Chondrocyte (in vitro differentiated cells): Measurements from ENCODE around the gene ACSBG1. TPM values are rescaled to one million over a fixed set of nuclear protein-coding genes. Genes with fewer than 3 reads are reported as not detected.
A peak's percentile ranks its signal among the peaks of the same experiment; 100 is the strongest.

ENCODE experiments used
- DNase-seq: peaks from one replicate; pipeline ENCODE4 v3.0.0; 2021; ENCODE audit warnings: mixed read lengths, low spot score
- H3K27ac Mint-ChIP-seq: one replicate; pipeline ENCODE4 v1.8.0; 2021; ENCODE audit warnings: mild to moderate bottlenecking, moderate library complexity, mixed read lengths; ENCODE audit not compliant: unreplicated experiment
- H3K27me3 Mint-ChIP-seq: 2 replicates; pipeline ENCODE4 v1.8.0; 2021; ENCODE audit warnings: low read depth, mixed read lengths
- H3K36me3 Mint-ChIP-seq: 2 replicates; pipeline ENCODE4 v1.8.0; 2021; ENCODE audit warnings: low read depth, mixed read lengths
- H3K4me1 Mint-ChIP-seq: 2 replicates; pipeline ENCODE4 v1.8.0; 2021; ENCODE audit warnings: low read depth, mild to moderate bottlenecking, mixed read lengths
- H3K4me3 Mint-ChIP-seq: one replicate; pipeline ENCODE4 v1.8.0; 2021; ENCODE audit warnings: mild to moderate bottlenecking, moderate library complexity, mixed read lengths; ENCODE audit not compliant: unreplicated experiment
- H3K9me3 Mint-ChIP-seq: 2 replicates; pipeline ENCODE4 v1.8.0; 2021; ENCODE audit warnings: low read depth, mixed read lengths
- CTCF ChIP-seq: fragments of 200-600 bp; sonication (generic); IDR thresholded peaks from 2 replicates; pipeline ENCODE4 v1.5.0; 2021; ENCODE audit warnings: antibody characterized with exemption, mild to moderate bottlenecking, moderate library complexity
- total RNA-seq: library from RNA; stranded (reverse); gene quantifications from 3 replicates; pipeline ENCODE4 v1.2.1, GENCODE V29; 2021

ACSBG1 gene
- total RNA-seq, 1 donor from 2014 or later = not detected

- peaks cover 3% of the 10 kb centered on the region for H3K36me3 Mint-ChIP-seq
- H3K4me3 Mint-ChIP-seq = no peak overlapping the region
- no peak for TF ChIP-seq CTCF
- no peak for DNase-seq
- H3K9me3 Mint-ChIP-seq = peaks cover 2% of the 10 kb centered on the region
- no peak overlapping the region for H3K27ac Mint-ChIP-seq
- H3K27me3 Mint-ChIP-seq = peaks cover 8% of the 10 kb centered on the region
- no peaks in the 10 kb centered on the region for H3K4me1 Mint-ChIP-seq
Measured at GRCh38 chr15:78182336-78182700, 52.0 kb downstream of the ACSBG1 start.

- Mint-ChIP-seq H3K4me1 (no peaks in the 10 kb centered on the region), H3K4me3 (no peak overlapping the region), H3K36me3 (no peaks in the 10 kb centered on the region), H3K27me3 (no peaks in the 10 kb centered on the region), H3K9me3 (no peaks in the 10 kb centered on the region), H3K27ac (no peak overlapping the region)
- no peak for DNase-seq
- TF ChIP-seq CTCF = no peak
Measured at GRCh38 chr15:78179906-78180305, 54.5 kb downstream of the ACSBG1 start.

- H3K9me3 Mint-ChIP-seq = no peaks in the 10 kb centered on the region
- H3K27me3 Mint-ChIP-seq = no peaks in the 10 kb centered on the region
- DNase-seq = no peak
- no peak for TF ChIP-seq CTCF
- H3K4me1 Mint-ChIP-seq = no peaks in the 10 kb centered on the region
- H3K36me3 Mint-ChIP-seq = peaks cover 2% of the 10 kb centered on the region
- H3K27ac Mint-ChIP-seq = no peak overlapping the region
- H3K4me3 Mint-ChIP-seq = no peak overlapping the region
Measured at GRCh38 chr15:78179286-78179840, 55.0 kb downstream of the ACSBG1 start.

GRCh38 chr15:78178064-78178463 is 56.3 kb downstream of the ACSBG1 start:
- Mint-ChIP-seq H3K4me3 (no peak overlapping the region), H3K27ac (no peak overlapping the region), H3K4me1 (no peaks in the 10 kb centered on the region), H3K9me3 (no peaks in the 10 kb centered on the region), H3K27me3 (no peaks in the 10 kb centered on the region), H3K36me3 (peaks cover 3% of the 10 kb centered on the region)
- no peak for TF ChIP-seq CTCF
- DNase-seq = no peak

- Mint-ChIP-seq H3K27me3 (no peaks in the 10 kb centered on the region), H3K4me3 (no peak overlapping the region), H3K4me1 (no peaks in the 10 kb centered on the region), H3K27ac (no peak overlapping the region), H3K36me3 (peaks cover 7% of the 10 kb centered on the region), H3K9me3 (no peaks in the 10 kb centered on the region)
- peak; percentile 86 for TF ChIP-seq CTCF
- DNase-seq = no peak
Measured at GRCh38 chr15:78177447-78177873, 56.9 kb downstream of the ACSBG1 start.
